GM12878 (cell line): ENCODE results near the gene PDLIM4. TPM values are rescaled to one million over a fixed set of nuclear protein-coding genes. Genes with fewer than 3 reads are reported as not detected.

Experiments used
- ATAC-seq: fragments of 200-7000 bp; cut with Tn5 transposase; 3 replicates; pipeline ENCODE4 v1.9.1; 2020; ENCODE audit warnings: mild to moderate bottlenecking, moderate library complexity
- BruUV-seq: library from RNA; stranded (reverse); fragments of 400-500 nt; replicated peaks from 2 replicates; lab custom pipeline; 2021; lab: Mats Ljungman, UMichigan
- CTCF ChIA-PET: fragments of 300-600 bp; sonication (Branson Sonifier 250); formaldehyde crosslinking; extraction: SDS; loops from one replicate; lab custom pipeline; 2021; ENCODE audit warnings: inconsistent platforms; lab: Yijun Ruan, JAX
- POLR2A ChIA-PET: fragments of 350-600 bp; formaldehyde crosslinking; extraction: SDS; loops from one replicate; lab custom pipeline; 2021; ENCODE audit warnings: inconsistent platforms; lab: Charles Lee
- RAD21 ChIA-PET: fragments of 300-600 bp; sonication (Branson Sonifier 250); formaldehyde crosslinking; loops from one replicate; lab custom pipeline; 2023; ENCODE audit warnings: antibody characterized with exemption; ENCODE audit not compliant: unreplicated experiment; lab: Charles Lee
- SMC1A ChIA-PET: fragments of 300-600 bp; sonication (Branson Sonifier 250); formaldehyde crosslinking; loops from one replicate; lab custom pipeline; 2023; ENCODE audit not compliant: unreplicated experiment, uncharacterized antibody; lab: Charles Lee
- DNase-seq: peaks from one replicate; pipeline ENCODE4 v3.0.0-alpha.2; 2011; ENCODE audit warnings: low read depth, low spot score
- FAIRE-seq: peaks from 3 replicates; lab custom pipeline; 2011; peaks lifted over from hg19 to GRCh38; lab: Jason Lieb, UNC
- H2AFZ ChIP-seq: 2 replicates; pipeline ENCODE4 v1.6.0; 2011; ENCODE audit warnings: low read depth, low read length, control low read depth; ENCODE audit not compliant: control insufficient read depth
- H3K27ac ChIP-seq: 2 replicates; pipeline ENCODE4 v1.5.1; 2011; ENCODE audit warnings: control low read depth; ENCODE audit not compliant: control insufficient read depth, insufficient read depth
- H3K27me3 ChIP-seq, 2 experiments: replicated peaks in 1 of 2; 2 replicates each; pipeline versions ENCODE4 v1.6.0 to v1.6.1; 2011; ENCODE audit warnings: low read length in 1 of 2; ENCODE audit not compliant: control insufficient read depth in 2 of 2, insufficient read depth in 2 of 2
- H3K36me3 ChIP-seq, 2 experiments: 2 replicates each; pipeline ENCODE4 v1.5.1; 2011; ENCODE audit warnings: low read length in 1 of 2; ENCODE audit not compliant: control insufficient read depth in 2 of 2, insufficient read depth in 2 of 2
- H3K4me1 ChIP-seq: 2 replicates; pipeline ENCODE4 v1.6.1; 2011; ENCODE audit warnings: mild to moderate bottlenecking, low read length, moderate library complexity, mixed read lengths; ENCODE audit not compliant: control insufficient read depth, insufficient read depth
- H3K4me2 ChIP-seq: 2 replicates; pipeline ENCODE4 v1.6.0; 2011; ENCODE audit warnings: control low read depth; ENCODE audit not compliant: control insufficient read depth, insufficient read depth
- H3K4me3 ChIP-seq: fragments of 200-600 bp; sonication (generic); 2 replicates; pipeline ENCODE4 v1.5.1; 2016
- H3K79me2 ChIP-seq: 2 replicates; pipeline ENCODE4 v1.6.0; 2011; ENCODE audit warnings: low read length; ENCODE audit not compliant: control insufficient read depth, insufficient read depth
- H3K9ac ChIP-seq: 2 replicates; pipeline ENCODE4 v1.8.0; 2011; ENCODE audit warnings: low read length, control low read depth, mixed read lengths; ENCODE audit not compliant: control insufficient read depth, insufficient read depth
- H3K9me3 ChIP-seq: replicated peaks from 3 replicates; pipeline ENCODE4 v1.5.1; 2011; ENCODE audit warnings: mild to moderate bottlenecking, low read length; ENCODE audit not compliant: control insufficient read depth, insufficient read depth
- H4K20me1 ChIP-seq: 2 replicates; pipeline ENCODE4 v1.6.0; 2011; ENCODE audit not compliant: control insufficient read depth, insufficient read depth
- BACH1 ChIP-seq: fragments of 450-650 bp; IDR thresholded peaks from 2 replicates; pipeline ENCODE4 v1.6.1; 2017; ENCODE audit warnings: mild to moderate bottlenecking, borderline replicate concordance
- BCL3 ChIP-seq: IDR thresholded peaks from 2 replicates; pipeline ENCODE4 v1.6.1; 2011; ENCODE audit warnings: borderline replicate concordance, low read depth, mild to moderate bottlenecking, moderate library complexity, low read length; ENCODE audit not compliant: insufficient read depth, poor library complexity, severe bottlenecking
- CEBPB ChIP-seq, 2 experiments: fragments of 150-350 bp in 1 of 2; IDR thresholded peaks; 2 replicates each; pipeline ENCODE4 v1.6.1; 2012 to 2014; ENCODE audit warnings: low read depth in 2 of 2, low read length in 2 of 2, borderline replicate concordance in 1 of 2, inconsistent platforms in 1 of 2
- EGR1 ChIP-seq, 2 experiments: IDR thresholded peaks; 1 replicate in 1 of 2; 2 replicates in 1 of 2; pipeline ENCODE4 v1.6.1; 2011 to 2012; ENCODE audit warnings: low read depth in 2 of 2, low read length in 2 of 2, borderline replicate concordance in 1 of 2, mild to moderate bottlenecking in 1 of 2, moderate library complexity in 1 of 2
- FOS ChIP-seq: IDR thresholded peaks from 3 replicates; pipeline ENCODE4 v1.6.1; 2011; ENCODE audit warnings: borderline replicate concordance; ENCODE audit not compliant: insufficient read length; ENCODE audit errors: extremely low read depth
- HCFC1 ChIP-seq: fragments of 150-350 bp; IDR thresholded peaks from 2 replicates; pipeline ENCODE4 v1.6.1; 2014; ENCODE audit warnings: low read length
- NBN ChIP-seq: fragments of 450-650 bp; IDR thresholded peaks from 2 replicates; pipeline ENCODE4 v1.6.1; 2016
- NFIC ChIP-seq: IDR thresholded peaks from 2 replicates; pipeline ENCODE4 v1.6.1; 2012; ENCODE audit warnings: low read depth, mild to moderate bottlenecking, inconsistent platforms, low read length, moderate library complexity
- POLR2AphosphoS5 ChIP-seq: IDR thresholded peaks from 2 replicates; pipeline ENCODE4 v1.6.1; 2011; ENCODE audit warnings: mild to moderate bottlenecking, low read length, inconsistent platforms
- SIN3A ChIP-seq: IDR thresholded peaks from 2 replicates; pipeline ENCODE4 v1.6.1; 2012; ENCODE audit warnings: low read depth, low read length, improper control_type of control experiment
- ZBTB4 ChIP-seq: fragments of 450-650 bp; formaldehyde crosslinking; IDR thresholded peaks from 2 replicates; pipeline ENCODE4 v1.4.0; 2022; ENCODE audit warnings: mild to moderate bottlenecking, moderate library complexity
- WGBS: methylation state at CpG from one replicate; pipeline ENCODE4 v1.1.6; 2016; ENCODE audit warnings: low lambda C conversion rate; ENCODE audit not compliant: insufficient replicate concordance, insufficient coverage; ENCODE audit errors: missing lambda C conversion rate; 5-methylcytosine and 5-hydroxymethylcytosine counted together
- in situ Hi-C: fragments of 300-500 bp; cut with MboI; formaldehyde crosslinking; loops from 9 replicates; pipeline ENCODE4 v1.14.3; 2018; ENCODE audit warnings: mixed read lengths
- intact Hi-C: fragments of 100-400 bp; cut with micrococcal nuclease; formaldehyde crosslinking; loops from one replicate; pipeline ENCODE4 v1.14.2; 2022; ENCODE audit not compliant: unreplicated experiment
- polyA plus RNA-seq, 11 experiments: library from polyadenylated mRNA; depleted of rRNA in 4 of 11; unstranded in 6 of 11; stranded (reverse) in 5 of 11; fragments of >200 nt; fragmentation: Nextera tagmentation in 4 of 11; fragmentation: Illumina TruSeq in 1 of 11; extraction: Ambion mirVana in 4 of 11; extraction: Trizol in 1 of 11; gene quantifications; 1 replicate in 1 of 11; 2 replicates in 10 of 11; pipeline versions ENCODE4 v1.2.1 to v1.2.3, GENCODE V29; 2011 to 2016; ENCODE audit warnings: inconsistent platforms in 2 of 11, missing spikeins in 2 of 11, low read depth in 1 of 11
- total RNA-seq, 4 experiments: library from RNA; depleted of rRNA in 3 of 4; stranded (reverse); fragments of >200 nt in 3 of 4; fragmentation: Illumina TruSeq in 1 of 4; extraction: Trizol in 1 of 4; gene quantifications; 2 replicates each; pipeline versions ENCODE4 v1.2.1 to v1.2.3, GENCODE V29; 2013 to 2021

Gene PDLIM4
- total and polyA plus RNA-seq, 10 of the 15 experiments (the other 5 are each of a cell fraction or from before 2014, with no cell fraction given) = 0.13 to 1.7 (median 0.39) TPM; not detected in 3

- no peak overlapping the region for H3K9ac ChIP-seq
- ATAC-seq (no peak), FAIRE-seq (no peak), DNase-seq (no peak)
- CTCF ChIA-PET = interaction anchor here (0.6 to 4.5 kb wide), 11 partner anchors 11 to 518 kb away, joined by 3 to 23 read pairs (median 4); partner anchors contain the start of gene P4HA2
- RAD21 ChIA-PET = interaction anchor here (1.4 kb wide), 1 partner anchor 36 kb away, joined by 4 read pairs; no protein-coding TSS in a partner anchor
- no peaks in the 10 kb centered on the region for H4K20me1 ChIP-seq
- no peaks in the 10 kb centered on the region for H3K79me2 ChIP-seq
- POLR2A ChIA-PET = no interaction called here
- H3K27ac ChIP-seq = no peak overlapping the region
- no TSS peak for BruUV-seq
- H3K9me3 ChIP-seq = no peaks in the 10 kb centered on the region
- SMC1A ChIA-PET = interaction anchor here (0.6 to 3.7 kb wide), 3 partner anchors 17 to 36 kb away, joined by 3 to 14 read pairs (median 4); no protein-coding TSS in a partner anchor
- in situ Hi-C loops (no loop called here), intact Hi-C loops (loop anchor here (5.0 kb wide), 2 partner anchors 98 to 228 kb away; no protein-coding TSS in a partner anchor)
- no peaks in the 10 kb centered on the region; a peak in 1 of 4 replicates for H3K27me3 ChIP-seq
- no peaks in the 10 kb centered on the region for H3K36me3 ChIP-seq
- H3K4me1 ChIP-seq = peaks cover 14% of the 10 kb centered on the region
- no peak overlapping the region for H3K4me3 ChIP-seq
- no peak for TF ChIP-seq HCFC1
- TF ChIP-seq BCL3 = no peak
- TF ChIP-seq NFIC = no peak
- no peak for TF ChIP-seq CEBPB (IDR thresholded peaks at IDR 0.05; ENCODE audit: borderline replicate concordance in 1 of 2, low read depth in 2 of 2, low read length in 2 of 2)
- no peak for TF ChIP-seq ZBTB4
- TF ChIP-seq EGR1 (IDR thresholded peaks at IDR 0.05; ENCODE audit: borderline replicate concordance in 1 of 2, low read depth in 2 of 2, low read length in 2 of 2) = no peak
- no peak for TF ChIP-seq NBN
- no peak for TF ChIP-seq FOS
- TF ChIP-seq SIN3A = no peak
- TF ChIP-seq BACH1 = no peak
- no peak for TF ChIP-seq POLR2AphosphoS5
- WGBS = 53% methylated on average over 14 of the region's 14 CpGs
- H2AFZ ChIP-seq = no peak overlapping the region
- no peak overlapping the region for H3K4me2 ChIP-seq
Measured at GRCh38 chr5:132274050-132274792, 16.7 kb downstream of the PDLIM4 start.
